DMS114 treated with DMSO at 0.1 percent for 48 hours (cell line): ENCODE measurements around the gene LITAFD.
"Not testable (repeated sequence)": the region's sequence is repeated elsewhere in the genome, so short reads cannot be mapped to it uniquely, and the experiment has no call there.

Experiments
- DNase-seq: peaks from one replicate; lab custom pipeline; 2025; ENCODE audit not compliant: unreplicated experiment; lab: John Stamatoyannopoulos, UW

LITAFD gene

DNA sequence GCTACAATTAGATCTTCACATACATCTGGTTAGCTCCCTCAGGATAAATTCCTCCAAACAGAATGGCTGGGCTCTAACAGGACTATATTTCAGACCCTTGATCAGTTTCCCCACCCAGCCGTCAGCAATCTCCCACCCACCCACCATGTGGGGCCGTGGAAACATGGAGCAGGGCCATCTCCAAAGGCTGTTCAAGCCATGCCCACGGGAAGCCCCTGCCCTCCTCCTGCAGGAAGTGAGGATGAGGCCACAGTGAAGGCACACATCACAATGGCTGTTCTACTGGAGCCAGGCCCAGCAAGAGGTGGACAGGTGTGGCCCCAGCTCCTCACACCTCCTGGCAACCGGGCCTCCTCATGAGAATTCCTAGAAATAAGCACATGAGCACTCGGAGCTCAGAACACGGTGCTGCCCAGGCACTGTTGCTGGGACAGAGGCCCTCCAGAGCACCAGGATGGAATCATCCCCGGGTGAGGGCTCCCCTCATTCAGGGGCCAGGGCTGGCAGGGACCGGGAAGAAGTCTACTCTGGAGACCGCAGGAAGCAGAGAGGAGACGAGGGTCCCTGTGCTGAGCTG lies at the start of gene LITAFD:
Gene LITAFD, plus strand, starts transcription at position 311 of the 577 bp plus-strand sequence. CDS start 2,005 bp downstream, outside the sequence.
- DNase-seq = no peak

- DNase-seq = no peak
Observed at GRCh38 chr16:8832717-8833105, 49.4 kb upstream of the LITAFD start.

- not testable (repeated sequence) for DNase-seq
Observed at GRCh38 chr16:8836797-8837196, 45.4 kb upstream of the LITAFD start.

DNA sequence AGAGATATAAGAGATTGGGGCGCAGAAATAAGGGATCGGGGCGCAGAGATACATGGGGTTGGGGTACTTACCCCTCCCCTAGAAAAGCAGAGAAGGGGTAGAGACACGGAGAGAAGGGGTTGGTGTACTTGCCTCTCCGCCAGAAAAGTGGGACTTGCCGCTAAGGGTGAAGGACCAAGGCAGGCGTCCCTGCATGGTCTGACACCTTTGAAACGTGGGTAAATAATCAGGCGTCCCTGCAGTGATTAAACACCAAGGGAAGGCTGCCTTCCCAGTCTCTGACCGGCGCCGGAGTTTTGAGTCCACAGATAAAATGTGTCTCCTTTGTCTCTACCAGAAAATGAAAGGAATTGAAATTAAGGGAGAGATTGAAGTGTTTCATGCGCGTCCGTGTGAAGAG lies 44.6 kb upstream of the LITAFD start:
- not testable (repeated sequence) for DNase-seq

GRCh38 chr16:8842016-8842415 lies 40.1 kb upstream of the LITAFD start:
- DNase-seq = not testable (repeated sequence)

DNA sequence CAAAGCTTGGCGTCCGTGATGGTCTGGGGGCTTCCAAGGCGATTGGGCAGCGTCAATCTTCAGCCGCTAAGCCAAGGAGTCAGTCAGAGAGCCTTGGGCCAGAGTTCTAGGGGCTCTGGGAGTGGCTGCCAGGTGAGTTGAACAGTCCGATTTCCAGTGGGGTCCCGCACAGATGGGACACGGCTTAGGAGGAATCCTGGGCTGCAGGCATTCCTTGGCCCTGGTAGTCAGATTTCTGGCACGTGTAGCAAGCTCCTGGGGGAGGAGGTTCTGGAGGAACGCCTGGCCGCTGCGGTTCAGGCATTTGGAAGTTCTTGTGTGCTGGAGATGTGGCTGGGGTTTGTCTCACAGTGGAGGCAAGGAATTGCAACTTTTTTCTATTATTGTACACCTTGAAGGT lies 38.9 kb upstream of the LITAFD start:
- DNase-seq = not testable (repeated sequence)

GRCh38 chr16:8845699-8846298 lies 36.4 kb upstream of the LITAFD start:
- DNase-seq = no peak

DNA sequence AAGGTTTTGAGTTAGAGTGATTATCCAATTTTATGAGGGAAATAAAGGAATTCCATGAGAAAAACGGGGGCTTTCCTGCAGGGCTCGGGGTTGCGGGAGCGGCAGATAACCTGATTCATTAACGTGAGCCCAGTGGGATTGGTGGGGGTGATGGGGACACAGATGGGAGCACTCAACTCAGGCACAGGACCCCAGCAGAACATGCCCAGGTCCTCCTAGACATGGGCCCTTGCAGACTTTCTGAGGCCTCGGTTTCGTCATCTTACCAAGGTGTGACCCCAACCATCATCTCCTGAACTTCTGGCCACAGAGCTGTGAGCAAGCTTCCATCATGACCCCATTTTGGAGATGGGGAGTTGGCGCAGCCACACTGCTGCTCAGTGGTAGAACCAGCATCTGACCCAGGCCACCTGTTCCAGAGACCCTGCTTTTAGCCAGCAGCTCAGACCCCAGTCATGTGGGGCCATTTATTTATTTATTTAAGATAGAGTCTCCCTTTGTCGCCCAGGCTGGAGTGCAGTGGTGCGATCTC lies 35.7 kb upstream of the LITAFD start:
- no peak for DNase-seq

DNA sequence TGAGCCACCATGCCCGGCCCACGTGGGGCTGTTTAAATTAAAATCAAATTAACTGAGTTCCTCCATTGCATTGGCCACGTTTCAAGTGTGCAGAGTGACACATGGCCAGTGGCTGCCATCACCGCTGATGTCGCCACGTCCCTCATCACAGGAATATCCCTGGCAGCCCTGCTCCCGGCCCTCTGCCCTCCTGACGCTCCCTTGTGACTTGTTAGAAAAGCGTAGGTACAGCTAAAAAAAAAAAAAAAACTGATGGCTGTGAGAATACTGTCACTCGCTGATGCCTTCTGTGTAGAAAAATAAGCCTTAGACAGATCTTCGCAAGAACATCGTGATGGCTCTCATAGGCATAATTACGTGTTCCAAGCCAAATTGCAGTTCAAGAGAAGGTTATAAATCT lies 35.0 kb upstream of the LITAFD start:
- no peak for DNase-seq

GRCh38 chr16:8847623-8848022 lies 34.5 kb upstream of the LITAFD start:
- no peak for DNase-seq

DNA sequence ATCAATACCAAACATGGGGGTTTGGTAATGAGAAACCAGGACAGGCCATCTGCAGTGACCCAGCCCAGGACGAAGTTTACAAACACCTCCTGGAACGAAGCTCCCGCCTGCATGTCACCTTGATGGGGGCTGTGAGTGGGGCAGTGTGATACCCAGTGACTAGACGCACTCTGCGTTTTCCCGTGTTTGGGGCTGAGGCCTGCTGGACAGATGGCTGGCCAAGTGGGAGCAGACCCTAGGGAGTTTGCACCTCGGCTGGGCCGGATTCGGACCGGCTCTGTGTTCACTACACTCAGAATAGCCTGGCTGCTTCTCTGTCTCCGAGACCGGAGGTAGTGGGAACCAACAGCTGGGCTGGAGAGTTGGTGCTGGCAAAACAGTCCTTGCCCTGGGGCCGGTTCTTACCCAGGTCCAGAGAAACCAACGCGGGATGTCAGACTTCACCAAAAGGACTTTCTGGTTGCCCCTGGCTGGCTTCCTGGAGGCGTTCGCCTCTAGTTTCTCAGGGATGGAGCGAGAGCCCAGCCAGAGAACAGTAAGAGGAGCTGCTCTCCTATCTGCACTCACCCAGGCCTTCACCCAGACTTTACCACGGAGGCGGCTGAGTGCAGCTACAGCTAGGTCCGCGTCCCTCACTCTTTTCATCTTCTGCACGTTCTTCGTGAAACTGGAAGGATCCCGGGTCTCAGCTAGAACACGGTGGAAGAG lies 33.8 kb upstream of the LITAFD start:
- DNase-seq = no peak

DNA sequence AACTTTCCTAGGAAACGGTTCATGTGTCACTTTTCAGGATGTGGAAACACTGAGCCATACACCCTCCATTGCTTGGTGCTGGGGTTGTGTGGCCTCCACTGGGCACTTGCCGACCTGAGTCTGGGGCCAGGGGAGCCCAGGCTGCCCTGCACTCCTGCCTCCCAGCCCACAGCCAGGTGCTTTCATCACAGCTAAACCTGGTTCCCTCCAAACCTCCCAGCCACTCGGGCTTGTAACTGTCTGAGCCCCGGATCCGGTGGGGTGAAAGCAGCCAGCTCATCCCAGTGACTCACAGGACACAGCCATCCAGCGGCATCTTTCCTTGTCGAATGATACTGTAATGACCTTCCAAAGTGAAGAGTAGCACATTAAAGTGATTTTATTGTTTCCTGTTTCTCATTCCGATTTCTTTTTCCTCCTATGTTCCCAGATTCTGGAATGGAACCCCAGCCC lies 33.2 kb upstream of the LITAFD start:
- DNase-seq = no peak

DNA sequence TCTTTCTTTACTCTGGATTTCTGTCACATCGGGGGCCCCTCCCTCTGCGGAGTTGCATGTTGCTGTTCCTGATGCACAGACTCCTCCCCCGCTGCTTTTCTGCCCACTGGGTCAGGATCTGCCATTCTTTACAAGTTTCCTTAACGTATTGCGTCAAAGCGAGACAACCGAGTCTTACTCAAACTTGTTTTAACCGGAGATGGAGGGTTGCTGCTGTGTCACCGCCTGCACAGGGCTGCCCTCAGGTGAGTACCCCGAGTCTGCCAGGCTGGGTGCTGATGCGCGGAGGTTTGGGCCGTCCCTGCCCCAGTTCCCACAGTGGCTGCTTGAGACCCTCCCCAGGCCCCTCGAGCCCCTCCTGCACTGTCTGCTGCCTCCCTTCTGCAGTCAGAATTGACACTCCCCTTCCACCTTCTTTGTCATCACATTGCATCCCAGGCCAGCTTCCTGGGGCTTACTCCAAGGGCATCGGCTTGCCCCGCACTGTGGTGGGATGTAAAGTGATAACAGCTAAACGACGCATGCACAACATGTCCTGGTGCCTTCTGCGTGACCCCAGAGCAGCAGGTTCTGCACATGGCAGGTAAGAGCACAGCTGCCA lies 32.6 kb upstream of the LITAFD start:
- no peak for DNase-seq

DNA sequence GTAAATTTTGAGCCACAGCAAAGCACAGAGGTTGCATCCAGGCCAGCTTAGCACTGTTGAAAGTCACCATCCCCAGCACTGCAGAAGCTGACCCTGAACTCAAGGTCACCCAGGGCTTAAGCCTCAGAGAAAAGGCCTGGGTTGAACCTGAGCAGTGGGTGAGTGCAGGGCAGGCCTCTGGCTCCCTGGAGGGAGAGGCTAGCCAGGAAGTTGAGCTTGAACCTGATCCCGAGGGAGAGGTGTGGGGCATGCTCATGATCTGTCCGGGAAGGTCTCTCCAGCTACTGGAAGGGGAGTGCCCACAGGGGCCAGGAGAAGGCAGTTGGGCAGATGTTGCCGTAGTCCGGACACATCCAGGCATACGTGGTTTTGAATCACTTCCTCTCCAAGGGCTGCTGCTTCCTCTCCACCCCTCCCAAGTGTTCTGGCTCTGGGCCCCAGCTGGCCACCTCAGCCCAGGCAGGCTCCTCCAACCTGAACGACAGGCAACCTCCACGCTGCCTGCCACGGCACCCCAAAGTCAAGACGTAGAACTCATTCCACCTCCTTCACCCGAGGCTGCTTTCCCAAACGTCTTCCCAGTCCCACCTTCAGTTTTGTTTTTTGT lies 31.8 kb upstream of the LITAFD start:
- DNase-seq = no peak

DNA sequence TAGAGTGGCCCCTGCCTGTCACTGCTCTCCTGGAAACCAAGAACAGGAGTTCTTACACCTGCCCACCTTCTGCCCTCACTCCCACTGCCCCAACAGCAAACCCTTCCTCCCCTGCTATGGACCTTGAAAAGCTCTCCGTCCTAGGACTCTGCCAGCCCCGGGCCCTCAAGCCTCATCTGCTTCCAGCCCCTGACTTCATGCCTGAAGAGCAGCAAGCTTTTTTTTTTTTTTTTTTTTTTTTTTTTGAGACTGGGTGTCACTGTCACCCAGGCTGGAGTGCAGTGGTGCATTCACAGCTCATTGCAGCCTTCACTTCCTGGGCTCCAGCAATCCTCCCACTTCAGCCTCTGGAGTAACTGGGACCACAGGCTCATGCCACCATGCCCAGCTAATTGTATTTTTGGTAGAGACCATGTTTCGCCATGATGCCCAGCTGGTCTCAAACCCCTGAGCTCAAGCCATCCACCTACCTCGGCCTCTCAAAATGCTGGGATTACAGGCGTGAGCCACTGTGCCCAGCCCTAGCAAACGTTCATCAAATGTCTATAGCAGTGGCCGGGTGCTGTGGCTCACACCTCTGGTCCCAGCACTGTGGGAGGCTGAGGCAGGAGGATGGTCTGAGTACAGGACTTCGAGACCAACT lies 30.3 kb upstream of the LITAFD start:
- DNase-seq = no peak

GRCh38 chr16:8852534-8852933 lies 29.6 kb upstream of the LITAFD start:
- no peak for DNase-seq

- no peak for DNase-seq
Observed at GRCh38 chr16:8853150-8853549, 29.0 kb upstream of the LITAFD start.

GRCh38 chr16:8853611-8854010 lies 28.5 kb upstream of the LITAFD start:
- no peak for DNase-seq

DNA sequence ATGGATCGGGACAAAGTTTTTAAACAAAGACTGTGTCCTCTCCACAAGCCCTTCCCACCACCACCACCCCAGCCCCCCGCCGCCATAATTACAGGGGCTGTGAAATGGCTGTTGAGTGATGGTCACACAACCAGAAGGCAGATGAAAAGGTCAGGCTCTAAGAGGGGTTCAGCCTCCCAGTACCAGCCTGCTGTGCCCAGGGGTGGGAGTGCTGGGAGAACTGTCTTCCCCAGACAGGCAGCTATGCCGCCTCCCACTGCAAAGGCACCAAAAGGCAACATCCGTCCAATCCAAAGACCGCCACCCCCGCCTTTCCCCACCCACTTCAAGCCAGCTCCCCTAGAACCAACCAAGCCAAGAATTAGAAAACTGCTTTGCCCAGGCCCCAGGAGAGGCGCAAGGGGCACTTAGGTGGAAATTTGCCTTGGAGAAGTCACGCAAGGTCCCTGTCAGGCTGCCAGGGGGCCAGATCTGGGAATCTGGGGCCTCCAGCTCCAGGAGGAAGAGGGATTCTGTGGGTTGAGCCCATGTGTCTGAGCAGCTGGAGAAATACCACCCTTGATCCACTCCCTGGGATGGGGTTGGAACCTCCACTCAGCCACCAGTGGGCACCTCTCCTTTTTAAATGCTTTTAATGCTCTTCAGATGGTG lies 27.7 kb upstream of the LITAFD start:
- no peak for DNase-seq

DNA sequence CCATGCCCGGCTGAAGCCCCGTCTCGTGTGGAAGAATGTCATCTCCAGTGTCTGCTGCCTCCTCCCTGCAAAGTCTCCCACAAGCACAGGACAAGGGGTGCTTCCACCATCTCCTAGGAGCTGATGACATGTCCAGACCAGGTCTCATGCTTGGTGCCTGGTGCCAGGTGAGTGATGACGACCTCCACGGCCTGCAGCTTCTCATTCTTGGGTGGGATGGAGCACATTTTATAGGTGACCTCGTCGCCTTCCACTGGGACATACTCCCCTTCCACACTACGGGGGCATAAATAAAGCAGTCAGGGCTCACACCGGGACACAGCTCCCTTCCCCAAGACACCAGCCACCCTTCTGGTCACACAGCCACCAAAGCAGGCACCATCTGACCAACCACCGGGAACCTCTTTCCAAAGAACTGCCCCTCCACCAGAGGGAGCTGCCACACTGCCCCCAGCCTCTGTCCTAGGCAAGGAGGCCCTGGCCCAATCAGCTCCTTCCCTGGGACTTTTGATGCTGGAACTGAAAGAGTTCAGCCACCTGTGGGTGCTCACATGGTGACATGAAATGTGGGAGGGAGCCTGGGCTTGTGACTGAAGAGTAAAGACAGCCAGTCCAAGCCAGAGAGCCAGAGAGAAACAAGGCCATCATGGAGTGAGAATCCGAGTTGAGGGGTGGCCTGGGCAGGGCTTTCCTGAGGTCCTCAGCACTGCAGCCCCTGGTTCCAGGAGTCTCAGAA lies 26.9 kb upstream of the LITAFD start:
- no peak for DNase-seq
